Panc1 (cell line): ENCODE measurements around the gene OTUD6A.

Source experiments
- CTCF ChIP-seq: fragments of 450-650 bp; IDR thresholded peaks from 2 replicates; pipeline ENCODE4 v1.5.1; 2017; ENCODE audit warnings: mild to moderate bottlenecking
- POLR2AphosphoS5 ChIP-seq: IDR thresholded peaks from 2 replicates; pipeline ENCODE4 v1.6.1; 2012; ENCODE audit warnings: mild to moderate bottlenecking, low read depth, low read length, moderate library complexity
- SIN3A ChIP-seq: IDR thresholded peaks from 2 replicates; pipeline ENCODE4 v1.6.1; 2012; ENCODE audit warnings: low read depth, mild to moderate bottlenecking, low read length, moderate library complexity, borderline replicate concordance; ENCODE audit not compliant: insufficient read depth

GRCh38 chrX:70089604-70090297 lies 27.5 kb downstream of the OTUD6A start:
- no peak for TF ChIP-seq CTCF
- no peak for TF ChIP-seq SIN3A
- TF ChIP-seq POLR2AphosphoS5, result no peak
